Mesothelial cell of epicardium (in vitro differentiated cells): ENCODE data around the gene WRAP53. TPM values are rescaled to one million over a fixed set of nuclear protein-coding genes. Genes with fewer than 3 reads are reported as not detected.

Experiments used
- DNase-seq, 2 experiments: peaks; one replicate each; pipeline ENCODE4 v3.0.0; 2021; ENCODE audit warnings: low spot score in 2 of 2; ENCODE audit not compliant: unreplicated experiment in 2 of 2
- H3K27ac Mint-ChIP-seq: 2 replicates; pipeline ENCODE4 v1.8.0; 2021; ENCODE audit warnings: mixed read lengths
- H3K27me3 Mint-ChIP-seq: 2 replicates; pipeline ENCODE4 v1.8.0; 2021; ENCODE audit warnings: low read depth, mixed read lengths
- H3K36me3 Mint-ChIP-seq: 2 replicates; pipeline ENCODE4 v1.8.0; 2021; ENCODE audit warnings: mixed read lengths
- H3K4me1 Mint-ChIP-seq: 2 replicates; pipeline ENCODE4 v1.8.0; 2021; ENCODE audit warnings: mixed read lengths
- H3K4me3 Mint-ChIP-seq: 2 replicates; pipeline ENCODE4 v1.8.0; 2021; ENCODE audit warnings: mild to moderate bottlenecking, moderate library complexity, mixed read lengths
- H3K9me3 Mint-ChIP-seq: 2 replicates; pipeline ENCODE4 v1.8.0; 2021; ENCODE audit warnings: mixed read lengths
- CTCF ChIP-seq: fragments of 200-600 bp; sonication (generic); IDR thresholded peaks from one replicate; pipeline ENCODE4 v1.5.0; 2021; ENCODE audit warnings: antibody characterized with exemption; ENCODE audit not compliant: unreplicated experiment
- total RNA-seq: library from RNA; stranded (reverse); gene quantifications from 3 replicates; pipeline ENCODE4 v1.2.1, GENCODE V29; 2021

WRAP53 gene
- total RNA-seq, 1 donor from 2014 or later, result 13.6 TPM

GRCh38 chr17:7715936-7716886 is 27.9 kb downstream of the WRAP53 start:
- no peak for DNase-seq
- Mint-ChIP-seq H3K9me3 (no peaks in the 10 kb centered on the region), H3K4me1 (peaks cover 21% of the 10 kb centered on the region), H3K4me3 (peak overlapping the region; percentile 86), H3K36me3 (no peaks in the 10 kb centered on the region), H3K27me3 (peaks cover 55% of the 10 kb centered on the region), H3K27ac (peak overlapping the region; percentile 89)
- no peak for TF ChIP-seq CTCF

- H3K4me1 Mint-ChIP-seq, result peaks cover 21% of the 10 kb centered on the region
- DNase-seq, result peak; percentile 74 to 87
- H3K4me3 Mint-ChIP-seq, result peak within 1 kb of the TSS; percentile 86
- H3K27me3 Mint-ChIP-seq, result peaks cover 52% of the 10 kb centered on the region
- TF ChIP-seq CTCF, result no peak
- peak within 1 kb of the TSS; percentile 89 for H3K27ac Mint-ChIP-seq
- H3K9me3 Mint-ChIP-seq, result no peaks in the 10 kb centered on the region
- no peaks in the 10 kb centered on the region for H3K36me3 Mint-ChIP-seq
These were observed 28.9 kb downstream of the WRAP53 start, which contains the start of gene DNAH2 for GRCh38 chr17:7716901-7717755. Gene DNAH2 (plus strand): TSS chr17:7717744. CDS start chr17:7719735, 1,991 bp downstream.

GRCh38 chr17:7717756-7718350 is 29.6 kb downstream of the WRAP53 start:
- Mint-ChIP-seq H3K4me1 (peaks cover 21% of the 10 kb centered on the region), H3K9me3 (no peaks in the 10 kb centered on the region), H3K27me3 (peaks cover 50% of the 10 kb centered on the region)

GRCh38 chr17:7719661-7720060 is 31.4 kb downstream of the WRAP53 start:
- Mint-ChIP-seq H3K27me3 (peaks cover 46% of the 10 kb centered on the region), H3K4me3 (no peak overlapping the region), H3K4me1 (peaks cover 21% of the 10 kb centered on the region), H3K36me3 (no peaks in the 10 kb centered on the region), H3K27ac (no peak overlapping the region), H3K9me3 (no peaks in the 10 kb centered on the region)
- no peak for DNase-seq
- no peak for TF ChIP-seq CTCF

More at GRCh38 chr17:7717756-7718350, 29.6 kb downstream of the WRAP53 start:
- no peak for TF ChIP-seq CTCF
- Mint-ChIP-seq H3K27ac (no peak overlapping the region), H3K36me3 (no peaks in the 10 kb centered on the region), H3K4me3 (peak overlapping the region; percentile 86)
- no peak for DNase-seq

GRCh38 chr17:7720125-7720524 is 31.8 kb downstream of the WRAP53 start:
- Mint-ChIP-seq H3K27ac (no peak overlapping the region), H3K27me3 (peaks cover 46% of the 10 kb centered on the region), H3K36me3 (no peaks in the 10 kb centered on the region), H3K4me3 (no peak overlapping the region), H3K9me3 (no peaks in the 10 kb centered on the region), H3K4me1 (peaks cover 21% of the 10 kb centered on the region)
- DNase-seq, result no peak
- TF ChIP-seq CTCF, result no peak
